Mesendoderm (in vitro differentiated cells): Measurements from ENCODE around the gene AMPD2.

Experiments used
- DNase-seq: peaks from one replicate; pipeline ENCODE4 v3.0.0; 2013
- H2AK5ac ChIP-seq: 2 replicates; pipeline ENCODE4 v1.6.1; 2013; ENCODE audit warnings: low read length, inconsistent platforms
- H2BK120ac ChIP-seq: 2 replicates; pipeline ENCODE4 v1.6.1; 2013; ENCODE audit warnings: low read depth, mild to moderate bottlenecking, low read length, moderate library complexity, mixed read lengths
- H2BK15ac ChIP-seq: replicated peaks from 2 replicates; pipeline ENCODE4 v1.6.1; 2013; ENCODE audit warnings: low read depth, mild to moderate bottlenecking, moderate library complexity
- H2BK5ac ChIP-seq: 2 replicates; pipeline ENCODE4 v1.6.1; 2013; ENCODE audit warnings: low read length, inconsistent platforms
- H3K18ac ChIP-seq: 2 replicates; pipeline ENCODE4 v1.6.1; 2013; ENCODE audit warnings: mild to moderate bottlenecking, low read length, mixed read lengths
- H3K23ac ChIP-seq: one replicate; pipeline ENCODE4 v1.6.1; 2013; ENCODE audit warnings: low read length
- H3K27ac ChIP-seq: 2 replicates; pipeline ENCODE4 v1.5.1; 2013; ENCODE audit warnings: low read depth, mild to moderate bottlenecking, inconsistent platforms, low read length, moderate library complexity
- H3K27me3 ChIP-seq: 2 replicates; pipeline ENCODE4 v1.6.1; 2013; ENCODE audit warnings: low read length, control low read depth, mild to moderate bottlenecking, inconsistent platforms; ENCODE audit not compliant: insufficient read depth, poor library complexity
- H3K36me3 ChIP-seq: 2 replicates; pipeline ENCODE4 v1.6.1; 2013; ENCODE audit warnings: low read length, inconsistent platforms; ENCODE audit not compliant: control insufficient read depth, insufficient read depth
- H3K4ac ChIP-seq: one replicate; pipeline ENCODE4 v1.6.1; 2013; ENCODE audit warnings: low read depth, mild to moderate bottlenecking, low read length, moderate library complexity
- H3K4me1 ChIP-seq: 2 replicates; pipeline ENCODE4 v1.6.1; 2013; ENCODE audit warnings: low read depth, low read length, inconsistent platforms; ENCODE audit not compliant: control insufficient read depth
- H3K4me2 ChIP-seq: 2 replicates; pipeline ENCODE4 v1.6.1; 2013; ENCODE audit warnings: low read length
- H3K4me3 ChIP-seq: 2 replicates; pipeline ENCODE4 v1.5.1; 2013; ENCODE audit warnings: mild to moderate bottlenecking, low read length
- H3K56ac ChIP-seq: one replicate; pipeline ENCODE4 v1.6.1; 2013; ENCODE audit warnings: low read length
- H3K79me1 ChIP-seq: 2 replicates; pipeline ENCODE4 v1.6.1; 2013; ENCODE audit warnings: low read length, inconsistent platforms
- H3K79me2 ChIP-seq: 2 replicates; pipeline ENCODE4 v1.6.1; 2013; ENCODE audit warnings: mild to moderate bottlenecking, low read length; ENCODE audit not compliant: control insufficient read depth, insufficient read depth
- H3K9ac ChIP-seq: 2 replicates; pipeline ENCODE4 v1.6.1; 2013; ENCODE audit warnings: low read length, inconsistent platforms
- H4K5ac ChIP-seq: one replicate; pipeline ENCODE4 v1.6.1; 2013; ENCODE audit warnings: low read length
- H4K8ac ChIP-seq: one replicate; pipeline ENCODE4 v1.6.1; 2013; ENCODE audit warnings: low read depth, mild to moderate bottlenecking, control low read depth, low read length, moderate library complexity
- WGBS: extraction: QIAGEN DNeasy Blood & Tissue Kit; methylation state at CpG from one replicate; pipeline ENCODE4 v1.1.7; 2013; ENCODE audit warnings: low lambda C conversion rate, missing lambda C conversion rate; ENCODE audit not compliant: insufficient coverage; ENCODE audit errors: extremely low coverage; 5-methylcytosine and 5-hydroxymethylcytosine counted together

AMPD2 gene

GRCh38 chr1:109582021-109582420, 37.6 kb upstream of the AMPD2 start:
- Histone ChIP-seq H3K23ac (no peak overlapping the region), H2AK5ac (no peak overlapping the region), H3K27ac (no peak overlapping the region), H3K18ac (no peak overlapping the region), H3K36me3 (no peaks in the 10 kb centered on the region), H4K5ac (no peak overlapping the region), H3K4me2 (no peak overlapping the region), H3K56ac (no peak overlapping the region), H3K4me1 (no peaks in the 10 kb centered on the region), H2BK120ac (no peak overlapping the region), H2BK15ac (no peak overlapping the region), H3K9ac (no peak overlapping the region), H4K8ac (no peak overlapping the region), H3K79me2 (no peaks in the 10 kb centered on the region), H3K27me3 (no peaks in the 10 kb centered on the region), H3K4ac (no peak overlapping the region), H2BK5ac (no peak overlapping the region), H3K4me3 (no peak overlapping the region), H3K79me1 (no peaks in the 10 kb centered on the region)
- no peak for DNase-seq
- WGBS, result no CpG with 5 or more reads among the region's 2 CpGs

- H3K36me3 ChIP-seq, result no peaks in the 10 kb centered on the region
Measured at GRCh38 chr1:109584766-109585165, 34.9 kb upstream of the AMPD2 start.

GRCh38 chr1:109586055-109586454, 33.6 kb upstream of the AMPD2 start:
- H2BK120ac ChIP-seq, result no peak overlapping the region
- H3K4ac ChIP-seq, result no peak overlapping the region
- H3K79me2 ChIP-seq, result no peaks in the 10 kb centered on the region
- no CpG with 5 or more reads among the region's 3 CpGs for WGBS
- H3K79me1 ChIP-seq, result no peaks in the 10 kb centered on the region
- H3K27me3 ChIP-seq, result no peaks in the 10 kb centered on the region
- H3K4me1 ChIP-seq, result no peaks in the 10 kb centered on the region
- no peak overlapping the region for H2BK5ac ChIP-seq
- H3K18ac ChIP-seq, result no peak overlapping the region
- no peak overlapping the region for H4K8ac ChIP-seq
- H4K5ac ChIP-seq, result no peak overlapping the region
- no peak overlapping the region for H3K4me3 ChIP-seq
- no peak overlapping the region for H3K56ac ChIP-seq
- no peak overlapping the region for H3K4me2 ChIP-seq
- no peak overlapping the region for H2BK15ac ChIP-seq
- H3K36me3 ChIP-seq, result no peaks in the 10 kb centered on the region
- H3K9ac ChIP-seq, result no peak overlapping the region
- no peak overlapping the region for H3K27ac ChIP-seq
- H2AK5ac ChIP-seq, result no peak overlapping the region
- H3K23ac ChIP-seq, result no peak overlapping the region
- no peak for DNase-seq

More at GRCh38 chr1:109584766-109585165, 34.9 kb upstream of the AMPD2 start:
- no peak overlapping the region for H3K27ac ChIP-seq
- H3K27me3 ChIP-seq, result no peaks in the 10 kb centered on the region
- H3K56ac ChIP-seq, result no peak overlapping the region
- H3K4me1 ChIP-seq, result no peaks in the 10 kb centered on the region
- no peak overlapping the region for H3K4ac ChIP-seq
- no peak overlapping the region for H3K9ac ChIP-seq
- no peak overlapping the region for H3K23ac ChIP-seq
- no peak for DNase-seq
- no peak overlapping the region for H3K18ac ChIP-seq
- H4K8ac ChIP-seq, result no peak overlapping the region
- H2BK5ac ChIP-seq, result no peak overlapping the region
- no CpG with 5 or more reads among the region's 1 CpG for WGBS
- no peak overlapping the region for H4K5ac ChIP-seq
- no peak overlapping the region for H3K4me2 ChIP-seq
- no peak overlapping the region for H2AK5ac ChIP-seq
- no peaks in the 10 kb centered on the region for H3K79me2 ChIP-seq
- no peak overlapping the region for H3K4me3 ChIP-seq
- H2BK120ac ChIP-seq, result no peak overlapping the region
- H2BK15ac ChIP-seq, result no peak overlapping the region
- no peaks in the 10 kb centered on the region for H3K79me1 ChIP-seq

GRCh38 chr1:109589177-109589576, 30.5 kb upstream of the AMPD2 start:
- Histone ChIP-seq H2BK5ac (no peak overlapping the region), H3K27ac (no peak overlapping the region), H3K9ac (no peak overlapping the region), H4K5ac (no peak overlapping the region), H3K4ac (no peak overlapping the region), H2BK15ac (no peak overlapping the region), H3K23ac (no peak overlapping the region), H2AK5ac (no peak overlapping the region), H3K79me1 (no peaks in the 10 kb centered on the region), H3K56ac (no peak overlapping the region), H3K36me3 (no peaks in the 10 kb centered on the region), H3K18ac (no peak overlapping the region), H3K27me3 (no peaks in the 10 kb centered on the region), H3K4me2 (no peak overlapping the region), H4K8ac (no peak overlapping the region), H2BK120ac (no peak overlapping the region), H3K79me2 (no peaks in the 10 kb centered on the region), H3K4me1 (no peaks in the 10 kb centered on the region), H3K4me3 (no peak overlapping the region)
- no CpG with 5 or more reads among the region's 3 CpGs for WGBS
- DNase-seq, result no peak

- Histone ChIP-seq H3K23ac (no peak overlapping the region), H3K27ac (no peak overlapping the region), H4K8ac (no peak overlapping the region), H3K79me2 (no peaks in the 10 kb centered on the region), H2BK15ac (no peak overlapping the region), H3K4me2 (no peak overlapping the region), H3K36me3 (no peaks in the 10 kb centered on the region), H4K5ac (no peak overlapping the region), H3K27me3 (no peaks in the 10 kb centered on the region), H3K9ac (no peak overlapping the region), H3K18ac (no peak overlapping the region), H3K4me1 (no peaks in the 10 kb centered on the region), H3K79me1 (no peaks in the 10 kb centered on the region), H2BK120ac (no peak overlapping the region), H3K4me3 (no peak overlapping the region), H2BK5ac (no peak overlapping the region), H2AK5ac (no peak overlapping the region), H3K4ac (no peak overlapping the region), H3K56ac (no peak overlapping the region)
- no peak for DNase-seq
Measured at GRCh38 chr1:109589679-109590078, 30.0 kb upstream of the AMPD2 start.

GRCh38 chr1:109592916-109593315, 26.7 kb upstream of the AMPD2 start:
- H2AK5ac ChIP-seq, result no peak overlapping the region
- H3K4me2 ChIP-seq, result no peak overlapping the region
- H2BK5ac ChIP-seq, result no peak overlapping the region
- no peak overlapping the region for H2BK15ac ChIP-seq
- H3K4ac ChIP-seq, result no peak overlapping the region
- no peak overlapping the region for H4K5ac ChIP-seq
- no peaks in the 10 kb centered on the region for H3K79me2 ChIP-seq
- H3K56ac ChIP-seq, result no peak overlapping the region
- no peaks in the 10 kb centered on the region for H3K36me3 ChIP-seq
- no peak overlapping the region for H3K27ac ChIP-seq
- no peak overlapping the region for H3K4me3 ChIP-seq
- H3K27me3 ChIP-seq, result no peaks in the 10 kb centered on the region
- H4K8ac ChIP-seq, result no peak overlapping the region
- no peak overlapping the region for H3K23ac ChIP-seq
- no peaks in the 10 kb centered on the region for H3K79me1 ChIP-seq
- H3K18ac ChIP-seq, result no peak overlapping the region
- no peaks in the 10 kb centered on the region for H3K4me1 ChIP-seq
- DNase-seq, result no peak
- H3K9ac ChIP-seq, result no peak overlapping the region
- H2BK120ac ChIP-seq, result no peak overlapping the region
